ENCODE data around the gene AKAP11. TPM values are rescaled to one million over a fixed set of nuclear protein-coding genes. Genes with fewer than 3 reads are reported as not detected.

AKAP11 gene
- total RNA-seq, 1 experiment from 2014 or later: 28.5 TPM

DNA sequence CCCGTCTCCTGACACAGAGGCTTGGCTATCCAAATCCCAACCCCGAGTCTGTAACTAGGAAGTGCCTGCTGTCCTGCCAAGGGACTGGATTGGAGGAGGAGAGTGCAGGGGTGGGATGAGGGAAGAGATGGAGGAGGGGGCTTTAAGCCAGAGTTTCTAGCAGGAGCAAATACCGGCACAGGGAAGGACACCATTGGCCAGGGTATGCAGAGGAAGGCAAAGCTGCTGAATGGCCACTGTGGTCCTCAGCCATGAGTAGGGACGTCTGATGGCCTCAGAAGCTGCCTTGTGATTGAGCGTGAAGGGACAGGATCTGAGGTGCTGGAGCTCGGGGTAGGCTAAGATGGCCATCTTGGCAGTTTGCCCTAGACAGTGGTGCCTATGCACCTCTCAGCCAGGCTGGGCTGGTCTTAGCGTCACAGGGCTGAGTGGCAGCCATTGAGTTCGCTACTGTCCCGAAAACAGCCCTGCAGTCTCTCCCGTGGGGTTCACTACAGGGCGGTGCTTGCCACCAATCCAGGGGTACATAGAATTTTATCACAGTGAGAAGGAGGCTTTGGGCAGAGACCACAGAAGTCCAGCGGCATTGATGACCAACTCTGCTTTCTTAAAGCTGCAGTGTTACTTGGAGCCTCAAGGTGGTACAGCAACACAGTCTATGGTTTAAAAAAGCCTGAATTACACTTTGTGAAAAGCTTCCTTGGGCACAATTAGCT is 61.8 kb downstream of the AKAP11 start:
- peak; percentile 53 for DNase-seq (ENCODE audit: low read depth)

DNA sequence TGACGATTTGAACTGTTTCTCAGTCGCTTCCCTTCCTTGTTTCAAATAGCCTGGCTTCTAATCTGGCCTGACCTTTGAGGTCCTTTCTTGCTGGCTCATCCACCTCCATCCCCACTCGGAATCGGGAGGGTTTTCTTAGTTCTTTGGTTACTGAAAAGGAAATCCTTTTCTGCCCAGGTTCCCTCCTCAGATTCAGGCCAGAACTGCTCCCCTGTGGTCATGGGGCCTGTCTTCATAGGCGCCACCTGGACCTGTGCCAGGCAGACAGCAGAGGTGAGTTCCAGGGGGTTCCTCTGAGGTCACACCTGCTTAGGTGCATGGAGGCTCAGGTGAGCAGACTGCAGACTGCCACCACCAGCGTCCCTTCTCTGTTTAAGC is 62.4 kb downstream of the AKAP11 start:
- no peak for DNase-seq (ENCODE audit: low read depth)

DNA sequence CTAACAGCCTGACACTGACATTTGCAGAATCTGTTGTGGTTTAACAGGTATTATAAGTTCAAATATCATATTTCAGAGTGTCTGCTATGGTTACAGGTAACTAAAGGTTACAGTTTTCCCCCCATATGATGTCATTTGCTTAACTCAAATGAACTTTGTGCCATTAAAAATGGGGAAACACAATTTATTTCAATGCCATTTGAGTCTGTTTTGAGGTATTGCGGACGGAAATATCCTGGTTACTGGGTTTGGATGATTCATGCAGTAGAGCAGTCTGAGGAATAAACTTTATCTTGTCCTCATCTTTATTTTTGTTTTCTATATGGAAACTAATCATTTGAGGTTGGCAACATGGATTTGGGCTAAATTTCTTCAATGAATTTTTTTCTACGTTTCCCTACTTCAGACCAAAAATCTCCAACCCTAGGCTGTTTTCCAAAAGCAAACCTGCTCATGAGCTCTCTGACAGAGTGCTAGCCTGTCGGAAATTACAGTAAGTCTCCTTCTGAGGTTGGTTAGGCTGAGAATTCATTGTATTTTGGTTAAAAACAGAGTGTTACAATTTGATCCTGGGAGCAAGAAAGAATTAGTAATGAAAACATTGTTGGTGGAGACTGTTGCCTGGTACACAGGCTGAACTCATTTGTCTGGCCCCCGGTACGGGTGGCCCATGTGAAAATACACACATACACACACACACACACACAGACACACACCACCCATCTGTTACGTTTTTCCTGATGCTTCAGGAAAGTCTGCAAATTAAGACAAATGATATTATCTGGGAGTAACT is 66.1 kb downstream of the AKAP11 start:
- no peak for DNase-seq (ENCODE audit: low read depth)

DNA sequence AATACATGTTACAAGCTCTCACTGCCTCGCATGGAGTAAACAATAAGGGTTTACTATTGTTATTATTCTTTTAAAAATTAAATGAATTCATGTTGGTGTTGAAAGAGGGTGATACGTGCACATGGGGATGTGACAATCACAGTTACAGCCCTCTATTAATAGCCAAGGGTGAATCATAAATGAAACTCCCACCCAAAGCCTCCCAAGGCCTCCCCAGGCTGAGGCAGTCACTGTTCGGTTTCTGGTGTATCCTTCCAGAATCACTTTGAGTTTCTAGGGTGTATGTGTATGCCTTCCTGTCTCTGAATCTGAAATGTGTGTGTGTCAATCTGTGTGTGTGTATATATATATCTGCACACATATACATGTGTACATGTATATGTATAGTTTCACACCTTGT is 73.4 kb downstream of the AKAP11 start:
- no peak for DNase-seq (ENCODE audit: low read depth)

DNA sequence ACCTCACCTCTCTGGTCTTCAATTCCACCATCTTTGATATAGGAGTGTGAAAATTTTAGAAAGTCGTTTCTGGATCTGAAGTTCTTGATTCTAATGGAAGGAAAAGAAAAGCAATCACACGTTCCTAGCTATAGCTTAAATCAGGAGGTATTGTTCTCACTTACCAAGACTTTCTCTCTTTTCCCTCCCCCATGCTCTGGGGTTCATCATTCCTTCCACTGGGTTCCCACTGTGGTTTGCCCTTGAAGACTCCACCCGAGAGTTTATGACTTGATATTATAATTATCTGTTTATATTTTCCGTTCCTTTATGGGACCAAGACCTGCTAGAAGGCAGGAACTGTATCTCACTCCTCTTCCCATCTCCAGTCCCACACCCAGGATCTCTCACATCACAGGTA is 76.6 kb downstream of the AKAP11 start:
- DNase-seq (ENCODE audit: low read depth): no peak

DNA sequence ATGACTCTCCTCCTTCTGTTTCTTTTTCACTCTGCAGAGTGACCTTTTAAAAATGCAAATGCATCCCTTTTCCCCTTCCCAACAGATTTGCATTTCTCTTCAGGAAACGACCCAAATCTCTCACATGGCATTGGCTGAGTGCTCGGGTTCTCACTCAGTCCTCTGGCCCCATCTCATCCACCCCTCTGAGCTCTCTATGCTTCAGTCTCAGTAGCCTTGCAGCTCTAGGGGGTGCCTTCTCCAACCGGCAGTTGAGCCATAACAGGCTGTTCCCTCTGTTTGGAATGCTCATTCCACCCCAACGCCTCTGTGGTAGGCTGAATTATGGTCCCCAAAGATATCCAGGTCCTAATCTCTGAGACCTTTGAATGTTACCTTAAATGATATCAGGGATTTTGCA is 78.2 kb downstream of the AKAP11 start:
- no peak for DNase-seq (ENCODE audit: low read depth)

DNA sequence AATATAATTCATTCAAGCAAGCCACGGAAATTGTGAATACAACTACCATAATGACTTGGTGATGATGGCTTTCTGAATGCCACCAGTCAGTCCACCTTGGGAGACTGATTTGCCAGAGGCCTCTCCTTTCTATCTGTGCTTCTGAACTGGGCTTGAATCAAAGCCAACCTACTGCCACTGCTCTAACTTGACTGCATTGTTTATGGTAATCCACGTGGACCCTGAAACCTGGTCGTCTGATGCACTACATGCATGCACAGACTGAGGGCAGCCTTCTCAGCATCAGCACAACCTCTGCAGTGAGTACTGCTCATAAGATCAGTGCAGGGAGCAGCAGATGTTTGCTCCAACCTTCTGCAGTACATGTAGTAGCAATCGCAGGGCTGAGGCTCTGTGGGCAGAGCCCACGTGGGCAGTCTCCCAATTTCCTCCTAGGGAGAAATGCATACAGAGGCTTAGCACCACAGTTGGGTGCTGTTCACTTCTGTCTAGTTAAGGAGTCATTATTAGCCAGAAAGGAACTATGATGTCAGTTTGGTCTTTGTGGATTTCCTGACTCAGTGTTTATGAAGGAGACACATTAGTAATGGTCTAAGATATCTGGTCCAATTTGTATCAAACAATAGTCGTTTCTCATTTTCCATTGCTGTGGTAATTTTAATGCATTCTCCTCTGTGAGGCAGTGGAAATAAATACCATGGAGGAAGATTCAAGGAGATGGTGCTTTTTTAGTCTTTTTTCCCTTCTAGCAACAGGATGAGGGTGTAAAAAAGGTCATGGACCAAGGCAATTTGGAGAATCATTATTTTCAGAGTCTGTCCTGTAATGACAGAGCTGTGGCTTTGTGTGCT is 82.5 kb downstream of the AKAP11 start:
- peak; percentile 67 for DNase-seq (ENCODE audit: low read depth)

DNA sequence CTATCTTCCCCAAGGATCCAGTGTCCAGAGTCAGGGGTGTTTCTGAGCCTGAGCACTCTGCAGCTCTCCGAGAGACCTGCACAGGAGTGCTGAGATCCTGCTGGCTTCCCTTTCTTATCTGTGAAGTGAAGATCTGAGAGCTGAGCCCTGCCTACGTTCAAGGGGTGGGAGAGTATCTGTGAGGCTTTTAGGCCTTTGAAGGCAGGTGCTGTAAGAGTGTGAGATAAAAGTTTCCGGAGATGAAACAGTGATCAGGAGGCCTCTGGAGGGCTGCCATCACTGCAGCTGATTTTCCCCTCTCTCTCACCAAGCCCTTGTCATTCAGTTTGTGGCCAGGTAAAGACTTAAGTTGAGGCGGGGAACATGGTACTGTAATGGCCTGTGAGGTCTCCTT is 83.1 kb downstream of the AKAP11 start:
- no peak for DNase-seq (ENCODE audit: low read depth)

DNA sequence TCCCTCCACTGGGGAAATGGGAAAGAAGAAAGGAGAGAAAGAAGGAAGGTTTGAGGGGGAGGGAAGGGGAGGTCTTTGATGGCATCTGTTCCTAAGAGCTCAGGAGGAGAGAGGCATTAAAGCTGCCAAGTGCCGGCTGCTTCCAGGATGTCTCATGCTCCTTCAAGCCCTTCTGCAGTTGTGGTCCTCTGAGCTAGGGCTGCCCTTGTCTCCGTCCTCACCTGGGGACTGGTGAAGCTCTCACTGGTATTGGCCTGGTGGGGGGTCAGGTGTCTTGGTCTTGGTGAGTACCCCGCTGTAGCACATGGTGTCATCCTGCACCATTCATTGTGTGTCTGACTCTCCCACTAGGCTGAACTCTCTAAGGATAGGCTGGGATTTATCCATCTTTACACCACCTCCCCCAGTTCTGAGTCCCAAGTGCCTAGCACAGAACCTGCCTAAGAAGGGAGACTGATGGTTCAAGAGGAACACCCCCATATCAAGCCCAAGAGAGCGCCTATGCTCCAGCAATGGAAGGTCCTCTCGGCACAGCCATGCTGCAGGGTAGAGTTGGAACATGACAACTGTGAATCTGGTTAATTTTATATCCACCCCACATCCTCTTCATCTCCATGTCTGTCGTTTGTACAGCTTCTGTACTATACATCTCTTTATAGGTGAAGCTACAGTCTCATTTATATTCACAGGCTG is 83.7 kb downstream of the AKAP11 start:
- DNase-seq (ENCODE audit: low read depth): no peak

DNA sequence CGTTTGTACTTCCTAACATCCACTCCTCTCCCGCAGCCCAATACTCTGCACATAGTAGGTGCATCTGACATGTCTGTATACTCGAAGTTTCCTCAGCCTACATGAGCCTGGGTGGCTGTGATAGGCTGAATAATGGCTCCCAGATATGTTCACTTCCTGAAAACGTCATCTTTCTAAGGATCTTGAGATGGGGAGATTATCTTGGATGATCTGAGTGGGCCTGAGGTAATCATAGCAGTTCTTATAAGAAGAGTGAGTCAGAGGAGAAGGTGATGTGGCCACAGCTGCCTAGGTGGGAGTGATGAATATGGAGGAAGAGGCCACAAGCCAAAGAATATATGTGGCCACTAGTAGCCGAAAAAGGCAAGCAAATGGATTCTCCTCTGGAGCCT is 84.2 kb downstream of the AKAP11 start:
- no peak for DNase-seq (ENCODE audit: low read depth)

DNA sequence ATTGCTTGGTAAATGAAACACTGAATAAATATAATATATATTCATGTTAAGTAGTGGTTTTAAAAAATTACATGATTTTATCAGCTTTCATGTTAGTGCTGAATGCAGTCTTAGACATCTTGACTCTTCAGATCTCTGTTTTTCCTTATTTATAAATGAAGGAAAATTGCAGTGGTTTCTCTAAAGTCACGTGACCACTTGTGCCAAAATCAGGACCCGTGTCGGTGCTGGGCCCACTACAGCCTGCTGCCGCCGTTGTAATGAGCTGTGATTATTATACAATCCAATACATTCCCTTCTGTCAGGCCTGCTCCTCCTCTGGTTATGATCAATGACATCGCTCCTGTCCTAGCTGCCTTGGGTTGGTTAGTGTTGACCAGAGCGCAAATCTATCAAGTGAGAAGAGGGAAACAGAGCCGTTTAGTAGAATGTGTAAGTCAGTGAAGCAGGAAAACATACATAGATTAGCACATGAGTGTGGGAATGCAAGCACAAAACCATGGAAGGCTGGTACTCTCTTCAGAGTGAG is 88.2 kb downstream of the AKAP11 start:
- DNase-seq (ENCODE audit: low read depth): no peak

DNA sequence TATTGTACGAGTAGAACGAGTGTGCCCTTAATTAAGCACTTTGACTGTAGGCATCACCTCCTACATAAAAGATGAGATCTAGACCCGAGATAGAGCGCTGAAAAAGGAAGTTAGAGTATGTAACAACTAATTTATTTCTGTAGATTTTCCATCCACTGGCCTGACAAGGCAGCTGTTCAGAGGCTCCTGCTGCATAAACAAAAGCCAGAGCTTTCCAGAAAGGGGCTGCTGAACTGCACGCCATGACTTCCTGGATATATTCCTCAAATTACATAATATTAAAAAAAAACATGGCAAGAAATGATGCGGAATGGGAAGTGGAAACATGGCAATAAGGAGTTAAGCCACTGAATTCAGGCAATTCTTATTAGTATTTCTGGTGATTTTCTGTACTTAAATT is 89.7 kb downstream of the AKAP11 start:
- DNase-seq (ENCODE audit: low read depth): peak; percentile 71

DNA sequence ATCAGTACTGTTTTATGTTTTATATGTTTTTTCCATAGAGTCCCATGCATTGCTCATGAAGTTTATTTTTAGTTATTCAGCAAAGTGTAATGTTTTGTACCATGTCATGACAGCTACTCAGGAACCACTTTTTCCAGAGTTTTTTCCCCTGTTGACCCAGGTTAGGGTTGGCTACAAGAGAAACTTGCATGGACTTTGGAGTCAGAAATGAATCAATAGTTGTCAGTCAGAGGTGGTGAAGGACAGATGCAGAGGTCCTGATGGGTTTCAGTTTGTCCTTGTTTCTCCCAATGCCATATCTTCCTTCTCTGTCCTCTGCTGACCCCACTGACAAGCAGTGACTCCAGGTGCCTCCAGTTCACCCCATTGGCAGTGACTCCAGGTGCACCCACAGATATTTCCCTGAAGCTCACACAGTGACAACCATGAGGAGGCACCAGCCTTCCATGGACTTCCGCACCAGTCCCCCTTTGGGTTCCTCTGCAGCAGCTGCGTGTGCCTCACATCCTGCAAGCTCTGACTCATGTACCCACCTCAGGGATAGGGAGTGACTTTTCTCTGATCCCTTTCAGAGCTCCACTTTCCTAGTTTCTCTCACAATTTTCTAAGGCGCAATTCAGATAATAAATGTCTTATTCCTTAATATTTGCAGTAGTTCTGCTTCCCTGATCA is 92.1 kb downstream of the AKAP11 start:
- peak; percentile 90 for DNase-seq (ENCODE audit: low read depth)

DNA sequence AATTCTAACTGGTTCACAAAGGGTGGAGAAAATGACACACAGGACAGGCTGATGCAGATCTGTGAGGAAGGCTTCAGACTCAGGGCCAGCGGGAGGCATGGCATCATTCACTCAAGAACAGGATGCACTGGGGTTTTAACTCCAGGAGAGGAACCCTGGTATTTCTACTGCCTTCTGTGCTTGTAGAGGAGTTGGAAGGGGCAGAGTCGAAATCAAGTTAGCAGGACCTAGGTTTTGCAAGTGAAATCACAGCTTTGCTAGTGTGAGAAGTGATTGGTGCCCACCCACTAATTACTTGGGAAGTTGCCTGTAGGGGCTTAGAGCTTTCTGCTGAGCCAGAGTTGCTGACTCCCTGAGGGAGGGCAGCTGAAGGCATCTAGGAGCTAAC is 92.7 kb downstream of the AKAP11 start:
- no peak for DNase-seq (ENCODE audit: low read depth)

DNA sequence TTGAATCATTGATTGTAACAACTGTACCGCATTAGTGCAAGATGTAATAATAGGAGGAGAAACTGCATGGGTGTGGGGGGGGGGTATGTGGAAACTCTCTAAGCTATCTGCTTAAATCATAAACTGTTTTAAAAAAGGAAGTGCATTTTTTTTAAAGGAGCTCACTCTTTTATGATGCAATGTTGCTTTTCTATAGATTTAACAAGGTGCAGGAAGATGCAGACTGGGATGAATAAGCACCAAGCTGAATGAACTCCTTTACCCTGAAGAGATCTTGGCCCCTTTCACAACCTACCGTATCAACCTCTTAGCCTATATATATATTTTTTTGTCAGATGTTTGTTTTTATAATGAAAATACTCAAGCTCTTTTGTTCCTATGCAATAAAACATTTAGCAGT is 95.9 kb downstream of the AKAP11 start:
- no peak for DNase-seq (ENCODE audit: low read depth)

DNA sequence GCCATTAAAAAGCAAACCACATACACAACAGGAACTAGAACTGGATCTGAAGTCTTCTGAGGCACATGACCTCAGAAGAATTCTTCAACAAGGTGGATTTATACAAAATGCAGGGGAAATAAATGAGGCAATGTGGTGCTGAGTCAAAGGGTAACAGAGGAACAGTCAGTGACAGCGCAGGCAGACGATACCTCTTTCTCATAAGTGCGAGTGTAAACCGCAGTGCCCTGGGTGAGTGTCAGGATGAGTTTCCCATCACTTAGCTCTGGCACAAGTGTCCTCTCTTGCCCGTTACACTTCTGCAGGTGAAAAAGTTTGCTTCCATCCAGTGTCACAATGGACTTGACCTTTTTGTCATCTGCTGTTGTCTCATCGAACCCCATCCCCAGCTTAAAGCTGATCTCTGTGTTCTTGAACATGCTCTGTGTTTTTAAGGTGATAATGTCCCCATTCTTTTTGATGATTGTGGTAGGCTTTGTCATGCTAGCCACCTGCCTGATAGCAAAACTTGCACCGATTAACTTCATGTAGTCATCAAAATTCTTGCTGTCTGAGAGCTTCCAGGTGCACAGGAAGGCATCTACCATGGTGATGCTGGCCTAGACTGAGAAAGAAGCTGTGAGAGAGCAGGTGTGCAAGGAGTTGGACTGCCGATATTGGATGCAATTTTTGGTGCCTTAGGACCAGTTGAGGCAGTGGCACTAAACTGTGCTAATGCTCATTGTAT is 97.3 kb downstream of the AKAP11 start:
- DNase-seq (ENCODE audit: low read depth): no peak

DNA sequence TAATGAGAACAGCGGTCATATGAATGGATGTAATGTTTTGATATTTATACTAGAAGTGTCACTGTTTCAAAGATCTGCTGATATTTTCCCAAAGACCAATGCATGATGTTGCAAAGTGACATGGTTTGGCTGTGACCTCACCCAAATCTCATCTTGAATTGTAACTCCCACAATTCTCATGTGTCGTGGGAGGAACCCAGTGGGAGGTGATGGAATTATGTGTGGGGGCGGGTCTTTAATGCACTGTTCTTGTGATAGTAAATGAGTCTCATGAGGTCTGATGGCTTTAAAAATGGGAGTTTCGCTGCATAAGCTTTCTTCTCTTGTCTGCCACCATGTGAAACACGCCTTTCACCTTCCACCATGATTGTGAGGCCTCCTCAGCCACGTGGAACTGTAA is 98.3 kb downstream of the AKAP11 start:
- no peak for DNase-seq (ENCODE audit: low read depth)
